ENCODE measurements around the gene CILP.

CILP gene

DNA sequence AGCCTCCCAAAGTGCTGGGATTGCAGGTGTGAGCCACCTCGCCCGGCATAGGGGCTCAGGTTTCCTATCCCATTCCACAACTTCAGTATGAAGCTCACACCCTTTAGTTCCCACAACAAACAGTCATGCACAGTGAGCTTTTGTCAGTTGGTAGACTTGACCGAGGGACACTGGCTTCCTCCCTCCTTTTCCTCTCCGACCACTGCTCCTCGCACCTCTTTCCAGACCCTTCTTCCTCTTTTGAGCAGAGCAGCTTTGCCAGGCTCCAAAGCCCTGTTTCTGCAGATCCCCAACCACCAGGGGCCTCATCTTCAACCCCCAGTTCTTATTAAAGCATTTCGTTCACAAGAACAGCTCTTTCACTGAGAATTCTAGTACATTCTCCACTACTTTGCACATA is 12.7 kb upstream of the CILP start:
- DNase-seq = no peak

DNA sequence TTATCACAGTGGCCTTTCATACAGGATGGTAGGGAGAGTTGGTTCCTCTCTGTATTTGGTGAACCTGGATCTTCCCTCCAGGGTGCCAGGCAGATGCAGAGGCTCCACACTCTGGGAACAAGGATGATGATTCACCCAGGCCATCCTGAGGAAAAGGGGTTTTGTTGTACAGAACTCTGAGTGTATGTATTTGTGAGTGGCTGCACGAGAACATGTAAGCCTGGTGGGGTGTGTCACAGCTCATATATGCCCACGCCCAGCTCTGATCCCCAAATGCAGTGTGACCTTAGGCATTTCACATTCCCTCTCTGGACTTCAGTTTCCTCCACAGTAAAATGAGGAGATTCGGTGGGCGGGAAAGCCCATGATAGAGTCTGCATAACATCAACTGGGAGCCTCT is 11.6 kb upstream of the CILP start:
- DNase-seq = no peak

DNA sequence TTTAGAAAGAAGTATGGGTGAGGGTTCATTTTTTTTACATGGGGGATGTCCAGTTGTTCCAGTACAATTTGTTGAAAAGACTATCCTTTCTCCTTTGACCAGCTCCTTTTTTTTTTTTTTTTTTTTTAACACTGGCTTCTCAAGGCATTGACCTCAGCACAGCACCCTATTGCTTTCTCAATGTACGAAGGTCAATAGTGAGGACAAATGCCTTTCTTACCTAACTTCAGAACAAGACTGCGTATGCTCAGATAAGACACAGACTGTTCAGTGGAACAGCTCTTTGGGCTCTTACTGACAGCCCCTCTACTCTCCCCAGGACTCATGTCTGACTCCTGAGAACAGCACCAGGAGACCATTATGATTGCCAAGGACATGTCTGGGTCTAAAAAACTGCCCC is 10.4 kb upstream of the CILP start:
- no peak for DNase-seq

DNA sequence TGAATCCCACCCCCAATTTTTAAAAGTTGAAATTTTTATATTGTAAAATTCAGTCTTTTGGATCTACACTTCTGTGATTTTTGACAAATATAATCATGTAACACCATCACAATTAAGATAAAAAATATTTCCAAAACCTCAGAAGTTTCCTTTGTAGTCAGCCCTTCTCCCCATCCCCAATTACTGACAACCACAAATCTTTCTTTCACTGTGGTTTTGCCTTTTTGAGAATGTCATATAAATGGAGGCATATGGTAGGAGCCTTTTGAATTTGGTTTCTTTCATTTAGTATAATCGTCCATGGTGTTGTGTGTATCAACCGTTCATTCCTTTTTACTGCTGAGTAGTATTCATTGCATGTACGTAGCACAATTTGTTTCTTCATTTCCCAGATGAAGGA is 7.9 kb upstream of the CILP start:
- DNase-seq = no peak

DNA sequence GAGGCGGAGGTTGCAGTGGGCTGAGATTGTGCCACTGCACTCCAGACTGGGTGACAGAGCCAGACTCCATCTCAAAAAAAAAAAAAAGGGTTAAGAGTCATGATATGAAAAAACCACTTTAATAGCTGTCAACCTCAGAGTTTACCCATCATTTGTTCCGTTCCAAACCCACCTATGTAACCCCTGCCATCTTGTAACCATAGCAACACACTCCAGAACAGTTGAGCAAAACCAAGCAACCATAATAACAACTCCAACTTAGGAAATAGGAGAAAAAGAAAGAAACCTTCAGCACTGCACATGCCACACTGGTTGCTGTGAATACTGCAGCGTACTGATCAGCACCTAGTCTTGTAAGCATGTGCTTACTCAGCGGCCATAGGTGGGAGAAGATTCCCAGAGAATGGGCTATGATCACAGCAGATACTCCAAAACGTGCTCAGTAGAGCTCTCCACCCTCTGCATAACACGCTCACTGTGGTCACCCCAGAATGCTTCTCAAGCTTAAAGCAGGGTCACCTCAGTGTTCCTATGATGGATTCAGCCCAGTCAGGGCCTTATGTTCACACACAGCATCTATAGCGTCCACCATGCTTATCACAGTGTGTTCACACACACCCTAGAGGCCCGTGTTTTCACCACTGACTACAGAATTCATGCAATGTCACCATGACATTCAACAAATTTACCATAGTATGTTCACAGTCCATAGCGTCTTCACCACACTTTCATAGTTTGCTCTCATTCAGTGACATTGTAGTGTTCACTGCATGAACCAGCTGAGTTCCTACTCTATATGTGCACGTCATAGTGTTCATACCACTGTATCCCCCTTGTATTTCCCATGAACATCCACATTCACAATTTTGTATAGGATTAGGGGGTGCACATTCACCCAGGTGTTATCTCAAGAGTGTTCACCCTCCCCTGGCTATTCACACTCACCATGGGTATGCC is 6.5 kb upstream of the CILP start:
- DNase-seq = no peak

DNA sequence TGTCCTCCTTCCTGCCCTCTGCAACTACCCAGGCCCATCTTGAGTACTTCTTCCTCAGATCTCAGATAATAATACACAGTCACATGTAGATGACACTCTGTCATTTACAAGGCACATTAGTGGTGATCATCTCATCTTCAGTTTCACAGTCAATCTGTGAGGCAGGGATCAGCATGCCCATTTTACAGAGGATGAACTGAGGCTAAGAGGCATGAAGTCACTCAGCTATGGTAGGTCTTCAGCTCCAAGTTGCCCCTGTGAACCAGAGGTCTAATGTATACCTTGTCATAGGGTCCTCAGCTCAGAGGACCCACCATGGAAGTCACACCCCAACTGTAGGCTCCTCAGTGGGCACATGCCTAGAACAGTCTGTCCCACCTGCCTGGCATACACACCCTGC is 4.2 kb upstream of the CILP start:
- no peak for DNase-seq

DNA sequence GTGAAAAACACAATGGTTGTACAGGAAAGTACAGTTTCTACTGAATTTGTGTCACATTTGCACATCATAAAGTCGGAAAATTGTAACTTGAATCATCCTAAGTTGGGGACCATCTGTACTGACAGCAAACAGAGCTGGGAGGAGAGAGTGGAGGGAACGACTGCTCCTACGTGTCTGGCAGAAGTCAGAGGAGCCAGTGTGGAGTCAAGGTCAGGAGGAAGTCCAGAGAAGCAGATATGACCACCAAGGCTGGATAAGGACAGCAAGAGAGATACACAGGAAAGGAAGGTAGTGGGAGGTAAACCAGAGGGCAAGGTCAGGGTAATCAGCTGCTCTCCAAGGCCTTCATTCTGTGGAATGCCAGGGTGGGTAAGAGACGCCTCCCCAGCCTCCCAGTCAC is 2.7 kb upstream of the CILP start:
- no peak for DNase-seq

DNA sequence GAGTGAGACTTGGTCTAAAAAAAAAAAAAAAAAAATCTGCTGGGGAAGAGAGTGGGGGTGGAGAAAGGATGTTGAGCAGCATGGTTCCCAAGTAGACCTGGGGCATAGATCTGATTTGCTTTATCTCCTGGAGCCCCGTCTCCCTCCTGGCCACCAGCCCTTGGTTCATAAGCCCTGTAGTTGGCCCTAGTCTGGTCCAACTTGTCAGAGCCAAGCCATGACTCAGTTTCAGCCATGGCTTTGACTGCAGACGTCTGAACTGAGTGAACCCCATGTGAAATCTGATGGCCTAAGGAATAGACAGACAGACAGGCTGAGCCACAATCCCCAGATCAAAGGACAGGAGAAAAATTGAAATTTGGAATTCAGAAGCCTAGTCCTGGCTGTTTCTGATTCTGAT is 2.0 kb upstream of the CILP start:
- no peak for DNase-seq

DNA sequence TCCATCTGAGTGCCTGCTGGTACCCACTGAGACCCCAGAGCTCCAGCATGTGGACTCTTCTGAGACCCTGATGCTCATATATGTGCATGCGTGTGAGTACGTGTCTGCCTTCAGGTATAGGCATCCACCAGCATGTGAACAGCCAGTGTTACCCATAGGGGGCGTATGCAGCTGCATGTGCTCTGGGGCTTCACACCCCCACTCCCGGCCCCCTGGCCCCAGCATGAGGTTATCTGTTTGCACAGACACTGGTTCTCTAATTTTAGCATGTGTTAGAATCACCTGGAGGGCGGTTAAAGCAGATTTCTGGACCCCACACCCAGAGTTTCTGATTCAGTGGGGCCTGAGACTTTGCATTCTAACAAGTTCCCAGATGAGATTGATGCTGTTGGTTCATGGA is 824 bp upstream of the CILP start:
- no peak for DNase-seq

DNA sequence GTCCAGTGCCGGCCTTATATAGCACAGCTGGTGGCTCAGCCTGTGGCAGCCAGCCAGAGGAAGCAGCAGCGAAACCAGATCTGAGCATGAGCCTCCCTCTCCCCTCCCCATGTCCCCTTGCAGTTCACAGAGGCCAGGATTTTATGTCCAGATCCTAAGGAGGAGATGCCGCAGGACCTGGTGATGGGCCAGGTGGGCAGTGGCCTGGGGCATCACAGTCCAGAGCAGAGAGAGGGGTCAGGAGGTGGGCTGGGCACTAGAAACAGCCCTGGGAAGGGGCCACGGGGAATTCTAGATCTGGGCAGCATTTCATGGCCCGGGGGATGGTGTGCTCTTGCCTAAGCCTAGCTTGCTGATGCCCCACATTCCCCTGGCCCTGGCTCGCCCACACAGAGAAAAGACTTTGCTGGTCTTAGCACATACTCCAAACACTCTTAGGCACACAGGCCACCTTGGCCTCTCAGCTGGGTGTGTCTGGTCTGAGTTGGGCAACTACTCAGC is 259 bp upstream of the CILP start:
- DNase-seq = no peak

DNA sequence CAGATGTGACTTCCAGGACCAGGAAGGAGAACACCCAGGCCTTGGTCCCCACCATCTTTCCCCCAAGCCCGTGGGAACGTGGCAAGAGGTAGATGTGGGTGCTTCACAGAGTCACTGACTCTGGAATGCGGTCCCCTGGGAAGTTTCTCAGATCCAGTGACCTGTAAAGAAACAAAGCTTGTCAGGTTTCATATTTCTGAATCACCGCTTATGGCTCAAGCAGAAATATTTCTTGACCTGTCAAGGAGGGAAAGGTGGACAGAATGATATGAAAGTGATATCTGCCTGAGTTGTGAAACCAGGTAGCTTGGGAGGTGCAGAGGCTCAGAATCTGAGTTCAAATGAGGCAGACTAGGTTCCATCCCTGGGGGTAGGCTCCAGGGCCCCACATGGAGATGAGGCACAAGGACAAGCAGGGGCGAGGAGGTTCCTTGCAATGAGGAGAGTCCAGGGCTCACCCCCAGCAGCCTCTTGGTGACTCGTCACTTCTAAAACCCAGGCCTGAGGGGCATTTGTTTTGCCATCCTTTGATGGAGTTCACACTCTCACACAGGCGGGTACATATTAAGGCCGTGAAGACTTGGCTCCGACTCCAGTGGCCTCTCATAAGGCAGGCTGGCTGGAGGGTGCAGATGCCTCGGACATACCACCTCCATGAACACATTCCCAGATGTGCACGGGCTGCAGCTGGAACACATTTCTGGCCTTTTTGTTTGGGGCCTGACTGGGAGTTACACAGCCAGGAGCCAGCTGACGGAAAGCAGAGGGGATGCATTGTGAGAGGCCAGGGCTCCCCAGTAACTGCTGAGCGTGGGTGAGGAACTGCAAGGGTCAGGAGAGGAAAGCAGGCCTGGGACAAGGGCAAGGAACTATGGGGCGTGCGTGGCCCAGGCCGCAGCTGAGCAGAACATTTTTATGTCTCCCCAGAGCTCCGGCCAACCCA is 1.3 kb downstream of the CILP start:
- no peak for DNase-seq

DNA sequence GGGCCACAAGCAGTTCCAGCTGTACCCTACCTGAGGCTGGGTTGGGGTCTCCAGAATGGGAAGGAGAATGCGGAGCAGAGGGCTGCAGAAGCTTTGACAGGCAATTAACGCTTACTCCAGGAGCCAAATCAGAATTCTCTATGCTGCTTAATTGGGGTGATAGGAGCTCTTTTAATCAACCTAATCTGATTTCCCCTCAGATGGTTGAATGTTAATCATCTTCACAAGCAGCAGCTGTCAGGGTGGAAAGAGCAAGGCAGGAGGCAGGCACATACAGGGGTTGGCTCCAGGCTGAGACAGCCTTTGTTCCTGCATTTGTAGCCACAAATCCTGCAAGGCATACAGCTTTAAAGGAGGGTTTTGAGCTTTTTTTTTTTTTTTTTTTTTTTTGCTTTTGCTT is 2.6 kb downstream of the CILP start:
- DNase-seq = no peak

DNA sequence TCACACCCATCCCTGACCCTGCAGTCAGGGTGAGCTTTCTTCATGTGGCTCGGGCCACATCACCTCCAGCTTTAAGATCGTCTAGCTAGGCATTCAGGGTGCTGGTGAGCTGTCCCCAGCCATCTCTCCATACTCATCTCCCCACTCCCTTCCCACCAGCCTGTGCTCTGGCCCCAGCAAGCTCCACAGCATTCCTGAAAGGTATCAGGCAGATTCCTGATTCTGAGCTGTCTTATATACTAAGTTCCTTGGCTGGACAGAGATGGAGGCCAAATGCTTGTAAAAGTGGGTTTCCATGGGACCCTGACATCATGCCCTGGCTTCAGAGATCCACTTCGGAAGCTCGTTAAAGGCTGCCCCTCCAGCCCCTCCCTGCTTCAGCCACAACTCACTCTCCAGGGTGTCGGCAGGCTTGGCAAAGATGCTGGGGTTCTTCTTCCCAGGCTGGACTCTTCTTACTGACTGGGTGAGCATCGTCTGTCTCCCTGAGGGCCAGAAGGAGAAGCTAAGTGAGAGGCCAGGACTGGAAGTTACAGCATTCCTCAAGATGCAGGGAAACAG is 3.9 kb downstream of the CILP start:
- DNase-seq = no peak

DNA sequence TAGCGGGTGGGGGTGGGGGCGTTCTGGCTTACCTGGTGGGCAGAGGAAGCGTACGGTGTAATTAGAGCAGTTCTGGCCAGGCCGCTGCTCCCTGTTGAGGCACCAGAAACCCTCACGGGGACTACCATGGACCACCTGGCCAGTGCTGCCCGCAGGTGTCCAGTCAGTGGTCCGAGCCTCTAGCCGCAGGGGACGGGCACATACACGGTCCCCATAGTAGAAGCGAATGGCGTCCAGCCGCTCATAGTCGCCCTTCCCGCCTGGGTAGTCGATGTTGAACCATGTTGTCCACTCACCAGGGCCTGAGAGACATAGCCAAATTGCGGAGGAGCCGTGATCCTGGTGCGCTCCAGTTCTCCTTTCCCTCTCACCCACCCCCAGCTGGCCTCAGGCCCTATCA is 4.5 kb downstream of the CILP start:
- no peak for DNase-seq

DNA sequence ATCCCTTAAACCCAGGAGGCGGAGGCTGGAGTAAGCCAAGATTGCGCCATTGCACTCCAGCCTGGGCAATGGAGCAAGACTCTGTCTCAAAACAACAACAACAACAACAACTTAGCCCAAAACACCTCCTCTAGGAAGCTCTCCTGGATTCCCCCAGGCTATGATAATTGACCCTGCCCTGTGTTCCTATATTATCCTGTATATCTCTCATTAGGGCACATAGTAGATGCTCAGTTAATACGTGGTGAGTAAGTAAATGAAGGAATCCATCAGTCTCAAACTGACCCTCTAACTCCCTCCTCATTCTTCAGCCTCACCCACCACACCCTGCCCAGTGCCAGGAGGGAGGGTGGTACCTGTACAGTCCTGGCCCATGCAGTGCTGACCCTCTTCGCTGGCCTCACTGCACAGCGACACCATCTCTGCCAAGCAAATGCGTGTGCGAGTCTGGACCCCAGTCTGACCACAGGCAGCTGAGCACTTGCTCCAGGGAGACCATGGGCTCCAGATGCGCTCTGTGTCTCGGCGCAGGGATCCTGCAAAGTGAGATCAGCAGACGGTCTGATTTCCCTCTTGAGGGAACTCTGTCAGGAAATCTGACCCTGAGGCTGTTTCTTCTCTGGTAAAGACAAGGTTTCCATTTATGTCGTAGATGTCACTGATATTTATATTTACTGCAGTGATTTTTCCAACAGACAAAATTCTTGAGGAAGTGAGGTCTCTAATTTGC is 6.2 kb downstream of the CILP start:
- DNase-seq = no peak

DNA sequence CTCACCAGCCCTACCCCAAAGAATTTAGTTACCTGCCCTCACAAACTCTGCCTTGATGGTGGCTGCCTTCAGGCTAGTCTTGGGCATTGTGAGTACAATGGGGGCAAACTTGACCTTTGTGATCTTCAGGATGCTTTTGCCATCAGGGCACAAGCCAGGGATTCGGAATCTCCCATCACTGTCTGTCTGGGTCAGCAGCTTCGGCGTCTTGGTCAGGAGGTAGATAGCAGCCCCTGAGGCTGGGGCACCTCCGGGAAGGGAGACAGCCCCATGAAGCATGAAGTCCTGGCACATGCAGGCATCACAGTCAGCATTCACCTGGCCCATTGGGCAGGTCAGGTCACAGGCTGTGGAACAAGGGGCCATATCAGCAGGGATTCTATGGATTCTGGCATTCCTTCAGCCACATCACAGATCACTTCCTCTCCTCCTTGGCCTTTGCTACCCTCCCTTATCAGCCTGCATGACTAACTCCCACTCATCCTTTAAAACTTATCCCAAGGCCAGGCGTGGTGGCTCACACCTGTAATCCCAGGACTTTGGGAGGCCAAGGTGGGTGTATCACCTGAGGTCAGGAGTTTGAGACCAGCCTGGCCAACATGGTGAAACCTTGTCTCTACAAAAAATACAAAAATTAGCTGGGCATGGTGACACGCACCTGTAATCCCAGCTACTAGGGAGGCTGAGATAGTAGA is 6.9 kb downstream of the CILP start:
- DNase-seq = no peak

DNA sequence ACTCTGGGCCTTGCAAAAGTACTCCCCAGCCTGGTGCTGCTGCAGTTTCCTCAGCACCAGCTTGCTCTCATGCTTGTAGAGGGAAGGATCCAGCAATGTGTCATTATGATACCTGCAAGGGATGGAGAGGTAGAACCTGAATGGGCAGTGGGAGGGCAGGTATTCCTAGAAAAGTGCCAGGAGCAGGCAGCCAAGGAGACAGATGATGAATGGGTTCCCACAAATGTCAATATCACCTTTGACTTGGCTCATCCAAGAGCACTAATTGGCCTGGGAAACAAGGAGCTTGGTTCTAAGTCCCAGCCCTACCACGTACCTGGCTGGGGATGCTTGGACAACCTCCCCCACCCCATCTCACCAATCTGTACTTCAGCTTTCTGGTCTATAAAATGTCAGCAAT is 9.4 kb downstream of the CILP start:
- no peak for DNase-seq

DNA sequence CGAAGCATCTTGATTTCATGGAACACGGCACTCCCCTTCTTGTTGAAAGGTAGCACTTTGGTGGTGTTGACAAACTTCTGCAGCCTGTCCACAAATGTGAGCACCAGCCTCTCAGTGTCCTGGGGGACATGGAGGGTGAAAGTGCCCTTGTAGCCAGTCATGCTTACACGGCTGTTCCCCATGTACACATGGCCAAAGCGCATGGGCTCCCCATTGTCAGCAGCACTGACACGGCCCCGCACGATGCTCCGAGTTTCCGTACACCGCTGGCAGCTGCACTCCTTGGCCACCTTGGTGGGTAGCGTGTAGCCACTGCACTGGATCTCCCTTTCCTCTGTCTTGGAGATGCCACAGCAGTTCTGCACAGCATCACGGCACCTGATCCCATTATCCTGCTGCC is 12.7 kb downstream of the CILP start:
- no peak for DNase-seq

DNA sequence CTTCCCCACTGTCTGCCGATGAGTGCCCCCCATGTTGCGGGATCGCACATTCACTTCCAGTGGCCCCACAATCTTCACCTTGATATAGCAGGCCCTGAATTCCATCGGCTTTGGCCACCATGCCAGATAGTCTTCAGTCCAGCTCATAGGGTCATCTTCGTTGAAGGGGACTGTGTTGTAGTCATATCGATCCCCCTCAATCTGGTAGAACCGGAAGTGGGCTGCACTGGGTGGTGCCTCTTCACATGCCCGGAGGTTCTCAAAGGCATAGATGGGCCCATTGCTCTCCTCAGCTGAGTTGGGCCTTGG is 14.0 kb downstream of the CILP start:
- no peak for DNase-seq

DNA sequence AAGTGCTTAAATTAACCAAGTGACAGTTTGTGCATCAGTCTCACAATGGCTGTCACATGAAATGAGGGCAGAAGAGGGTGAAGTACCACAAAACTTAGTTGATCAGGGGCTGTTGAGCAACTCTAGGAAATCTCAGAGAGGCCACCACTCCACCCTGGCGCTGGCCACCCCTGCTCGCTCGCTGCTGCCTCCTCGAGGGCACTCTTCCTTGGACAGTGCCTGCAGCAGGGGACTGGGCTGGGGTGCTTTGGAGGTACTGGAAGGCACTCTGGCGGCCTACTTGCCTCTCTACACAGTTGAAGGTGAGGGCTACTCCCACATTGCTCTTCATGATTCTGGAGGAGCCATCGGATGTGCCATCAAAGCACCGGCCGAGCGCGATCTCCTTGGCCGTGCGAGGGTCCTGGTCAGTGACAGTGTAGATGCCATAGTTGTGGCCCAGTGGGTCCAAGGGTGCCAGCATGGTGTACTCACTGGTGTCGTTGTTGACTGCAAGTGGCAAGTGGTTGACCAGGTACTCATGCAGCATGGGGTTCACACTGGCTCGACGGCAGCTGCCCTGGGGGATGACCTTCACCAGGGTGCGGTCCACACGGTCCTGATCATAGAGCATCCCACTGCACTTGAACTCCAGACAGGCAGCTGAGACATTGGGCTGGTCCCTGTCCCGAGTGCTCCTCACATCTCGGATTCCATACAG is 14.5 kb downstream of the CILP start:
- no peak for DNase-seq

DNA sequence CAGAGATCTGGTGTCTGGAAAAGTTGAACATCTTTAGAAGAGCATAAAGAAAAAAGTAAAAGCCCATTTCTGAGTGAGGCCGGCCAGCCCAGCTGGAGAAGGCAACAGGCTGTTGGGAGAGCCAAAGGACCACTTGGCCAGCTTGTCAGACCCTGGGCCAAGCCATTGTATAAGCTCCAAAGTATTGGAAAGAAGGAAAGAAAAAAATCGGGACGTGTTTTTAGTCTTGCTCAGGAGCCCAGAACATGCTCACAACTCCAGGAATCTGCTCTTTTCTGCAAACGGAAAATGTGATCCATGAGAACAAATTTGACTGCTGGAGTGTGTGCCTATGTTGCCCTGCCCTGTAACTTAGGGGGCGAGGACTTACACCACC is 15.7 kb downstream of the CILP start:
- DNase-seq = no peak

All from cerebellar nuclear complex (tissue), 1 donor.